Measurements from ENCODE around the gene RGS6.

GRCh38 chr14:72517736-72518135 is 585.5 kb downstream of the RGS6 start:
- TF ChIP-seq PKNOX1 (IDR thresholded peaks at IDR 0.05) (no peak), FOXM1 (IDR thresholded peaks at IDR 0.05; ENCODE audit: borderline replicate concordance) (no peak), TARDBP (IDR thresholded peaks at IDR 0.05) (no peak), ARNT (IDR thresholded peaks at IDR 0.05) (no peak)
